ENCODE results near the gene RPH3AL. TPM values are rescaled to one million over a fixed set of nuclear protein-coding genes. Genes with fewer than 3 reads are reported as not detected.

The RPH3AL gene
- total and polyA plus RNA-seq, 5 donors = 4.7 to 11.5 (median 9.1) TPM

GRCh38 chr17:330993-331701 is 21.5 kb downstream of the RPH3AL start:
- intact Hi-C loops (cut with DNase I) = no loop called here
- Histone ChIP-seq H3K4me3 (ENCODE audit: low read length) (peak overlapping the region; percentile 25), H3K27me3 (ENCODE audit: control insufficient read depth, insufficient read depth) (no peaks in the 10 kb centered on the region), H3K27ac (ENCODE audit: low read length) (peak overlapping the region; percentile 87), H3K4me1 (ENCODE audit: control insufficient read depth, insufficient read depth, low read length) (no peaks in the 10 kb centered on the region), H3K9me3 (ENCODE audit: control insufficient read depth, low read length) (no peaks in the 10 kb centered on the region)
- DNase-seq = peak; percentile 82 to 92 (median 88)
- whole genome bisulfite sequencing = 32% methylated on average over 26 of the region's 26 CpGs
- peak; percentile 78 to 80 for ATAC-seq

- no peaks in the 10 kb centered on the region for H3K4me1 ChIP-seq (ENCODE audit: control insufficient read depth, insufficient read depth, low read length)
- WGBS = 94% methylated on average over 8 of the region's 8 CpGs
- no peaks in the 10 kb centered on the region for H3K9me3 ChIP-seq (ENCODE audit: control insufficient read depth, low read length)
- intact Hi-C loops (cut with DNase I) = no loop called here
- no peaks in the 10 kb centered on the region for H3K27me3 ChIP-seq (ENCODE audit: control insufficient read depth, insufficient read depth)
- no peak overlapping the region for H3K4me3 ChIP-seq (ENCODE audit: low read length)
- DNase-seq (peak in 1 of 3 donors; percentile 8), ATAC-seq (no peak)
- H3K27ac ChIP-seq (ENCODE audit: low read length) = no peak overlapping the region
These were observed 22.7 kb downstream of the RPH3AL start for GRCh38 chr17:329784-330420.

GRCh38 chr17:327971-328370 is 24.6 kb downstream of the RPH3AL start:
- no peaks in the 10 kb centered on the region for H3K9me3 ChIP-seq (ENCODE audit: control insufficient read depth, low read length)
- H3K27me3 ChIP-seq (ENCODE audit: control insufficient read depth, insufficient read depth) = no peaks in the 10 kb centered on the region
- no peaks in the 10 kb centered on the region for H3K4me1 ChIP-seq (ENCODE audit: control insufficient read depth, insufficient read depth, low read length)
- intact Hi-C loops (cut with DNase I) = no loop called here
- no peak overlapping the region for H3K27ac ChIP-seq (ENCODE audit: low read length)
- ATAC-seq (no peak), DNase-seq (peak in 1 of 3 donors; percentile 12)
- 95% methylated on average over 7 of the region's 7 CpGs for WGBS
- no peak overlapping the region for H3K4me3 ChIP-seq (ENCODE audit: low read length)

GRCh38 chr17:327296-327695 is 25.3 kb downstream of the RPH3AL start:
- H3K4me3 ChIP-seq (ENCODE audit: low read length) = no peak overlapping the region
- no peaks in the 10 kb centered on the region for H3K4me1 ChIP-seq (ENCODE audit: control insufficient read depth, insufficient read depth, low read length)
- H3K27me3 ChIP-seq (ENCODE audit: control insufficient read depth, insufficient read depth) = no peaks in the 10 kb centered on the region
- ATAC-seq (no peak), DNase-seq (peak in 1 of 3 donors; percentile 2)
- H3K9me3 ChIP-seq (ENCODE audit: control insufficient read depth, low read length) = no peaks in the 10 kb centered on the region
- H3K27ac ChIP-seq (ENCODE audit: low read length) = no peak overlapping the region
- WGBS = 93% methylated on average over 11 of the region's 11 CpGs
- intact Hi-C loops (cut with DNase I) = no loop called here

GRCh38 chr17:326010-326621 is 26.5 kb downstream of the RPH3AL start:
- Histone ChIP-seq H3K4me1 (ENCODE audit: control insufficient read depth, insufficient read depth, low read length) (no peaks in the 10 kb centered on the region), H3K27me3 (ENCODE audit: control insufficient read depth, insufficient read depth) (no peaks in the 10 kb centered on the region), H3K4me3 (ENCODE audit: low read length) (no peak overlapping the region), H3K27ac (ENCODE audit: low read length) (no peak overlapping the region), H3K9me3 (ENCODE audit: control insufficient read depth, low read length) (no peaks in the 10 kb centered on the region)
- intact Hi-C loops (cut with DNase I) = no loop called here
- peak in 1 of 3 donors; percentile 12 for DNase-seq
- ATAC-seq = no peak
- WGBS = 87% methylated on average over 21 of the region's 21 CpGs

GRCh38 chr17:325270-326009 is 27.2 kb downstream of the RPH3AL start:
- no peaks in the 10 kb centered on the region for H3K27me3 ChIP-seq (ENCODE audit: control insufficient read depth, insufficient read depth)
- no peaks in the 10 kb centered on the region for H3K9me3 ChIP-seq (ENCODE audit: control insufficient read depth, low read length)
- no peak for ATAC-seq
- peak in 1 of 3 donors; percentile 3 for DNase-seq
- no peak overlapping the region for H3K27ac ChIP-seq (ENCODE audit: low read length)
- WGBS = 94% methylated on average over 13 of the region's 13 CpGs
- no peak overlapping the region for H3K4me3 ChIP-seq (ENCODE audit: low read length)
- intact Hi-C loops (cut with DNase I) = no loop called here
- H3K4me1 ChIP-seq (ENCODE audit: control insufficient read depth, insufficient read depth, low read length) = no peaks in the 10 kb centered on the region

- no peak for ATAC-seq
- Histone ChIP-seq H3K27me3 (ENCODE audit: control insufficient read depth, insufficient read depth) (no peaks in the 10 kb centered on the region), H3K4me1 (ENCODE audit: control insufficient read depth, insufficient read depth, low read length) (no peaks in the 10 kb centered on the region), H3K4me3 (ENCODE audit: low read length) (no peak overlapping the region), H3K9me3 (ENCODE audit: control insufficient read depth, low read length) (no peaks in the 10 kb centered on the region), H3K27ac (ENCODE audit: low read length) (no peak overlapping the region)
- intact Hi-C loops (cut with DNase I) = no loop called here
- peak in 2 of 3 donors; percentile 9 to 47 for DNase-seq
- WGBS = 92% methylated on average over 39 of the region's 39 CpGs
These were observed 28.7 kb downstream of the RPH3AL start for GRCh38 chr17:323721-324571.

- 88% methylated on average over 8 of the region's 8 CpGs for WGBS
- DNase-seq (peak in 1 of 3 donors; percentile 2), ATAC-seq (no peak)
- Histone ChIP-seq H3K27me3 (ENCODE audit: control insufficient read depth, insufficient read depth) (no peaks in the 10 kb centered on the region), H3K4me1 (ENCODE audit: control insufficient read depth, insufficient read depth, low read length) (no peaks in the 10 kb centered on the region), H3K4me3 (ENCODE audit: low read length) (no peak overlapping the region), H3K9me3 (ENCODE audit: control insufficient read depth, low read length) (no peaks in the 10 kb centered on the region), H3K27ac (ENCODE audit: low read length) (no peak overlapping the region)
- intact Hi-C loops (cut with DNase I) = no loop called here
These were observed 29.4 kb downstream of the RPH3AL start for GRCh38 chr17:323181-323580.

- H3K27me3 ChIP-seq (ENCODE audit: control insufficient read depth, insufficient read depth) = no peaks in the 10 kb centered on the region
These were observed 30.4 kb downstream of the RPH3AL start for GRCh38 chr17:322006-322780.

More at GRCh38 chr17:322006-322780, 30.4 kb downstream of the RPH3AL start:
- no peaks in the 10 kb centered on the region for H3K9me3 ChIP-seq (ENCODE audit: control insufficient read depth, low read length)
- WGBS = 64% methylated on average over 27 of the region's 27 CpGs
- ATAC-seq = peak in 1 of 2 donors; percentile 7
- H3K27ac ChIP-seq (ENCODE audit: low read length) = no peak overlapping the region
- intact Hi-C loops (cut with DNase I) = no loop called here
- H3K4me3 ChIP-seq (ENCODE audit: low read length) = no peak overlapping the region
- DNase-seq = peak in 1 of 3 donors; percentile 2
- H3K4me1 ChIP-seq (ENCODE audit: control insufficient read depth, insufficient read depth, low read length) = no peaks in the 10 kb centered on the region

Measured in right cardiac atrium (tissue), 5 donors.